Skeletal muscle satellite cell (primary cell): Measurements from ENCODE around the gene BEX1.
"Not testable (repeated sequence)": the region's sequence is repeated elsewhere in the genome, so short reads cannot be mapped to it uniquely, and the experiment has no call there.

Experiments used
- H3K27me3 ChIP-seq: 2 replicates; pipeline ENCODE4 v1.7.0; 2013; ENCODE audit warnings: low read length; ENCODE audit not compliant: control insufficient read depth, insufficient read depth
- H3K36me3 ChIP-seq: 2 replicates; pipeline ENCODE4 v1.7.0; 2013; ENCODE audit warnings: mild to moderate bottlenecking, control low read depth, low read length; ENCODE audit not compliant: insufficient read depth
- H3K4me1 ChIP-seq: 2 replicates; pipeline ENCODE4 v1.7.0; 2013; ENCODE audit warnings: low read length; ENCODE audit not compliant: control insufficient read depth, insufficient read depth
- H3K4me2 ChIP-seq: 2 replicates; pipeline ENCODE4 v1.7.0; 2013; ENCODE audit warnings: mild to moderate bottlenecking, low read length
- H3K4me3 ChIP-seq: 2 replicates; pipeline ENCODE4 v1.7.0; 2013; ENCODE audit warnings: low read length
- H3K9ac ChIP-seq: 2 replicates; pipeline ENCODE4 v1.7.0; 2013; ENCODE audit warnings: mild to moderate bottlenecking, low read depth, low read length, moderate library complexity
- H3K9me3 ChIP-seq: replicated peaks from 2 replicates; pipeline ENCODE4 v1.7.0; 2013; ENCODE audit warnings: mild to moderate bottlenecking, control low read depth, low read length

BEX1 gene

GRCh38 chrX:103073467-103073866, 9.5 kb upstream of the BEX1 start:
- H3K4me1 ChIP-seq, result no peaks in the 10 kb centered on the region
- peaks cover 5% of the 10 kb centered on the region for H3K27me3 ChIP-seq
- no peaks in the 10 kb centered on the region for H3K36me3 ChIP-seq
- H3K9me3 ChIP-seq, result no peaks in the 10 kb centered on the region
- no peak overlapping the region for H3K4me2 ChIP-seq
- H3K9ac ChIP-seq, result no peak overlapping the region
- H3K4me3 ChIP-seq, result no peak overlapping the region

GRCh38 chrX:103066606-103067005, 2.6 kb upstream of the BEX1 start:
- Histone ChIP-seq H3K27me3 (no peaks in the 10 kb centered on the region), H3K9ac (no peak overlapping the region), H3K36me3 (no peaks in the 10 kb centered on the region), H3K4me2 (no peak overlapping the region), H3K4me3 (no peak overlapping the region), H3K9me3 (no peaks in the 10 kb centered on the region), H3K4me1 (no peaks in the 10 kb centered on the region)

- Histone ChIP-seq H3K9me3 (no peaks in the 10 kb centered on the region), H3K27me3 (no peaks in the 10 kb centered on the region), H3K4me3 (peak overlapping the region; percentile 66), H3K4me2 (peak overlapping the region; percentile 74), H3K9ac (peak overlapping the region; percentile 52), H3K36me3 (no peaks in the 10 kb centered on the region), H3K4me1 (no peaks in the 10 kb centered on the region)
Observed at GRCh38 chrX:103063191-103063845, 653 bp downstream of the BEX1 start.

GRCh38 chrX:103061486-103061885, 2.5 kb downstream of the BEX1 start:
- Histone ChIP-seq H3K4me1 (no peaks in the 10 kb centered on the region), H3K4me3 (no peak overlapping the region), H3K9ac (no peak overlapping the region), H3K4me2 (no peak overlapping the region), H3K36me3 (no peaks in the 10 kb centered on the region), H3K9me3 (no peaks in the 10 kb centered on the region), H3K27me3 (peaks cover 11% of the 10 kb centered on the region)

GRCh38 chrX:103056902-103057301, 7.1 kb downstream of the BEX1 start:
- H3K27me3 ChIP-seq, result peaks cover 20% of the 10 kb centered on the region
- H3K4me2 ChIP-seq, result no peak overlapping the region
- H3K9ac ChIP-seq, result no peak overlapping the region
- no peaks in the 10 kb centered on the region for H3K36me3 ChIP-seq
- no peaks in the 10 kb centered on the region for H3K4me1 ChIP-seq
- H3K4me3 ChIP-seq, result no peak overlapping the region
- H3K9me3 ChIP-seq, result no peaks in the 10 kb centered on the region

GRCh38 chrX:103052625-103053024, 11.3 kb downstream of the BEX1 start:
- Histone ChIP-seq H3K4me1 (no peaks in the 10 kb centered on the region), H3K4me3 (no peak overlapping the region), H3K27me3 (peaks cover 29% of the 10 kb centered on the region), H3K4me2 (no peak overlapping the region), H3K9me3 (no peaks in the 10 kb centered on the region), H3K9ac (no peak overlapping the region), H3K36me3 (no peaks in the 10 kb centered on the region)

GRCh38 chrX:103051260-103051789, 12.6 kb downstream of the BEX1 start:
- no peak overlapping the region for H3K4me3 ChIP-seq
- no peaks in the 10 kb centered on the region for H3K36me3 ChIP-seq
- H3K9ac ChIP-seq, result no peak overlapping the region
- no peaks in the 10 kb centered on the region for H3K9me3 ChIP-seq
- peaks cover 22% of the 10 kb centered on the region for H3K27me3 ChIP-seq
- H3K4me1 ChIP-seq, result no peaks in the 10 kb centered on the region
- H3K4me2 ChIP-seq, result no peak overlapping the region

- H3K4me1 ChIP-seq, H3K9me3 ChIP-seq, H3K9ac ChIP-seq, H3K36me3 ChIP-seq, H3K4me2 ChIP-seq, H3K4me3 ChIP-seq, H3K27me3 ChIP-seq: not testable (repeated sequence)
Observed at GRCh38 chrX:103033371-103033770, 30.6 kb downstream of the BEX1 start.

GRCh38 chrX:103017542-103017941, 46.4 kb downstream of the BEX1 start:
- no peak overlapping the region for H3K9ac ChIP-seq
- no peaks in the 10 kb centered on the region for H3K4me1 ChIP-seq
- no peaks in the 10 kb centered on the region for H3K36me3 ChIP-seq

GRCh38 chrX:103012945-103013344, 51.0 kb downstream of the BEX1 start:
- Histone ChIP-seq H3K36me3 (no peaks in the 10 kb centered on the region), H3K4me2 (no peak overlapping the region), H3K9ac (no peak overlapping the region), H3K4me3 (no peak overlapping the region), H3K27me3 (peaks cover 29% of the 10 kb centered on the region), H3K9me3 (no peaks in the 10 kb centered on the region), H3K4me1 (no peaks in the 10 kb centered on the region)

More at GRCh38 chrX:103017542-103017941, 46.4 kb downstream of the BEX1 start:
- H3K9me3 ChIP-seq, result no peaks in the 10 kb centered on the region
- H3K27me3 ChIP-seq, result peaks cover 27% of the 10 kb centered on the region
- no peak overlapping the region for H3K4me2 ChIP-seq
- H3K4me3 ChIP-seq, result no peak overlapping the region
